Measurements from ENCODE around the gene RAB21.
"Not testable (repeated sequence)": the region's sequence is repeated elsewhere in the genome, so short reads cannot be mapped to it uniquely, and the experiment has no call there.

The RAB21 gene

GRCh38 chr12:71752891-71753290 lies 1.8 kb upstream of the RAB21 start:
- DNase-seq (ENCODE audit: low read depth, low spot score), result no peak

DNA sequence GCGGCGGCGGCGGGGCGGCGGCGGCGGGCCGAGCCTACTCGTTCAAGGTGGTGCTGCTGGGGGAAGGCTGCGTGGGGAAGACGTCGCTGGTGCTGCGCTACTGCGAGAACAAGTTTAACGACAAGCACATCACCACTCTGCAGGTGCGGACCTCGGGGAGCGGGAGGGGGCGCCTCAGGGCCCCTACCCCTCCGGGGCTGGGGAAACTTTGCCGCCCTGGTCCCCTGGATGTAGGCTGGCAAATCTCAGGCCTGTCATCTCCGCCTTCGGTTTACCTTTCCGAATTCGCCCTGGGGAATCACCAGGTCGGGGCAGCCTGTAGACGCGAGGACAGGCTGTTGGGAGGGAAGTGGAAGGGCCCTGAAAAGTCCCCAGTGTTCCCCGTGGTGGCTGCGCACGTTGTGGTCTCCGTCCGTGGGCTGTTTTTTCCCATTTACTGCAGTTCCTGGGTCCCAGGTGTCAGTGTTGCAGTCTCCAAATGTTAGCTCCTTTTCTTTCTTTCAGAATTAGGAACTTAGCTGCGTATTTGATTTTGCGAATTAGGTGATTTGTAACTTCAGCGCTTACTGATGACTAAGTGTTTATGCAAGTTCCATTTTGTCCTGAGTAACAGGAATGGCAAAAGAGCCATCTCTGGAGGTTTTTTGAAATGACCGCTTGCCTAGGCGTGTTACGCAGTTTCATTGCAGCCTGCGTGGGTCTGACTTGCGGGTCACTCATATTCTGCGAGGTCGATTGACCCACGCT lies 656 bp downstream of the RAB21 start:
- no peak for DNase-seq (ENCODE audit: low read depth, low spot score)

DNA sequence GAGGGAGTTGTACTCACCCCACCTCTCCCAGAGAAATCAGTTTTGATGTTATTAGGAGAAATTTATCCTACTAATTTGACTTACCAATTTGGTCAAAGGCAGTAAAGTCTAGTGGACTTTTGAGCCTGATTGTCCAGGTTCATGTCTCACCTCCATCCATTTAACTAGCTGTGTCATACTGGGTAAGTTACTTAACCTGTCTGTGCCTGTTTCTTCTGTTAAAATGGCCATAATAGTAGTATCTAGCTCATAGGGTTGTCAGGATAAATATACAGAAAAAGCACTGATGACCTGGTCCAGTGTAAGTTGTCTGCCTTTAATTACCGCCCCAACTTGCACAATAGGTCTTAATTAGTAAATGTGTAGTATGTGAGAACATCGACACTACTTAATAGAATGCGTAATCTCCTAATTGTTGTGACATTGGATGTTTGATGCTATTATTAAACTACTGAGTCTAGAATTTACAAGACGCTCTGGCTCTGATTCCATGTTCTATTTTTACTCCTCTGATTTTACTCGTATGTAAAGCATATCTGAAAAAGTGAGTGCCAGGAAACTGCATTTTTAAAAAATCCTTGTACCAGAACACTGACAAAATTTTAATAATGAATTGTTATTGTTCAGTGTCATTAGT lies 1.5 kb downstream of the RAB21 start:
- DNase-seq (ENCODE audit: low read depth, low spot score), result no peak

- no peak for DNase-seq (ENCODE audit: low read depth, low spot score)
Measured at GRCh38 chr12:71759941-71760340, 5.3 kb downstream of the RAB21 start.

DNA sequence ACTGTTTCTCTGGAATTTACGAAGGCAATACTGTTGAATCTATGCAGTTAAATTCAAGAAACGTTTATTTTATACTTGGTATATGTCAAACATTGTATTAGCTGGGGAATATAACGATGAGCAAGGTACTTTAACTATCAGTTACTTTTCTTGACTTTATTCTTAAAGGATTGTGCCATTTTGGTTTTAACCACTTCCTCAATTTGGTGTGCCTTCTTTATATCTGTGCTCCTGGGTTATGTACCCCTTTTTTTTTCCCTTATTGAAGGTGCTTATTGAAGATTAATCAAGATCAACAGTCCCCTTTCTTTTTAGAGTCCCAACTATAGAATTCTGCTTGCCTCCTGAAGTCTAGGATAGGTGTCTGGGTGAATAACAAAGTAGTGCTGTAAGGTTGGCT lies 5.8 kb downstream of the RAB21 start:
- DNase-seq (ENCODE audit: low read depth, low spot score), result no peak

DNA sequence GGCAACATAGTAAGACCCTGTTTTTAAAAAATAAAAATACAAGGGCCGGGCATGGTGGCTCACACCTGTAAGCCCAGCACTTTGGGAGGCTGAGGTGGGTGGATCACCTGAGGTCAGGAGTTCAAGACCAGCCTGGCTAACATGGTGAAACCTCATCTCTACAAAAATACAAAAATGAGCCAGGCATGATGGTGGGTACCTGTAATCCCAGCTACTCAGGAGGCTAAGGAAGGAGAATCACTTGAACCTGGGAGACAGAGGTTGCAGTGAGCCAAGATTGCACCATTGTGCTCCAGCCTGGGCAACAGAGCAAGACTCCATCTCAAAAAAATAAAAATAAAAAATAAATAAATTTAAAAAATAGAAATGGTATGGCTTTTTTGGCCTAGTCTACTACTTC lies 6.7 kb downstream of the RAB21 start:
- DNase-seq (ENCODE audit: low read depth, low spot score), result not testable (repeated sequence)

- no peak for DNase-seq (ENCODE audit: low read depth, low spot score)
Measured at GRCh38 chr12:71763677-71764379, 9.2 kb downstream of the RAB21 start.

DNA sequence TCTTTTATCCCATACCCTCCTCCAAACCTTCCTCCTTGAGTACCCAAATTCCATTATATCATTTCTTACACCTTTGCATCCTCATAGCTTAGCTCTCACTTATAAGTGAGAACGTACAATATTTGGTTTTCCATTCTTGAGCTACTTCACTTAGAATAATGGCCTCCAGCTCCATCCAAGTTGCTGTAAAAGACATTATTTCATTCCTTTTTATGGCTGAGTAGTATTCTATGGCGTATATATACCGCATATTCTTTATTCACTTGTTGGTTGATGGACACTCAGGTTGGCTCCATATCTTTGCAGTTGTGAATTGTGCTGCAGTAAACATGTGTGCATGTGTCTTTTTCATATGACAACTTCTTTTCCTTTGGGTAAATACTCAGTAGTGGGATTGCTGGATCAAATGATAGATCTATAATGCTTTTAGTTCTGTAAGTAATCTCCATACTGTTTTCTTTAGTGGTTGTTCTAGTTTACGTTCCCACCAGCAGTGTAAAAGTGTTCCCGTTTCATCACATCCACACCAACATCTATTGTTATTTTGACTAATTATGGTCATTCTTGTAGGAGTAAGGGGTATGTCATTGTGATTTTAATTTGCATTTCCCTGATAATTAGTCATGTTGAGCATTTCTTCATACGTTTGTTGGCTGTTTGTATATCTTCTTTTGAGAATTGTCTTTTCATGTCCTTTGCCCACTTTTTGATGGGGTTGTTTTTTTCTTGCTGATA lies 10.1 kb downstream of the RAB21 start:
- no peak for DNase-seq (ENCODE audit: low read depth, low spot score)

- no peak for DNase-seq (ENCODE audit: low read depth, low spot score)
Measured at GRCh38 chr12:71766202-71766601, 11.5 kb downstream of the RAB21 start.

GRCh38 chr12:71767183-71767582 lies 12.5 kb downstream of the RAB21 start:
- DNase-seq (ENCODE audit: low read depth, low spot score), result no peak

GRCh38 chr12:71768900-71769299 lies 14.2 kb downstream of the RAB21 start:
- no peak for DNase-seq (ENCODE audit: low read depth, low spot score)

DNA sequence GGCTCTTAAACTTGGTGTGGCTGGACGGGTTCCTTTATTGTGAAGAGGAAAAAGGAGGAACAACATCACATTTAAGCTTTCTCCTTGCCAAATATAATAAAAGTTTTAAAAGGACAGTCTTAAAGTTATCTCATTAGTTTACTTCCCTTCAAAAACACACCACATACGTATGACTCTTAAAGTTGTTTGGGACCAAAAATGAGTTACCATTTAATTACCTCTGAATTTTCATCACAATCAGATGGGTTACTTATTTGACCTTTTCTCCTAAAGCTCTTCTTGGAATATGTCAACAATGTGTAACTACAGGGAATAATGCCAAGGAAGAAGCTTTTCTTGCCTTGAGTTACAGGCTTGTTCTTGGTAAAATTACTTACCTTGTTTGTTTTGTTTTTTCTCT lies 16.4 kb downstream of the RAB21 start:
- no peak for DNase-seq (ENCODE audit: low read depth, low spot score)

- no peak for DNase-seq (ENCODE audit: low read depth, low spot score)
Measured at GRCh38 chr12:71772735-71773134, 18.1 kb downstream of the RAB21 start.

- DNase-seq (ENCODE audit: low read depth, low spot score), result no peak
Measured at GRCh38 chr12:71780237-71780822, 25.7 kb downstream of the RAB21 start.

- no peak for DNase-seq (ENCODE audit: low read depth, low spot score)
Measured at GRCh38 chr12:71782017-71782416, 27.4 kb downstream of the RAB21 start.

- no peak for DNase-seq (ENCODE audit: low read depth, low spot score)
Measured at GRCh38 chr12:71786829-71787228, 32.2 kb downstream of the RAB21 start.

DNA sequence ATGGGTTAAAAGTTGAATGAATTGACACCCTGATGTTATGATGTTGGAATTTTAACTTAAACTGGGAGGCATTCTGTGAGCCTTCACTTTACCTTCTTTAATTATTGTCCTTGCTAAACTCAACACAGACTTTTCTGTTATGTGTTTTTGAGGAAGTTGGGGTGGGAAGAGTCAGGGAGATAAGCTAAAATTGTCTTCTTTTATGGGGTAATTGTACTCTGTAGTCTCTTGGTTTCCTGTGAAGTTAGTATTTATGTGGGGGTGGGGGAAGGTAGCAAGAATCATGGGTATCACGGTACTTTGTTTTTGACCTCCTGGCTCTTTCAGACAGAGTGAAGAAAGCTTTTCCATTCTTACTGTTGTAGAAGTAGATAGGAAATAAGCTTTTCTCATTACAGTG lies 32.9 kb downstream of the RAB21 start:
- no peak for DNase-seq (ENCODE audit: low read depth, low spot score)

DNA sequence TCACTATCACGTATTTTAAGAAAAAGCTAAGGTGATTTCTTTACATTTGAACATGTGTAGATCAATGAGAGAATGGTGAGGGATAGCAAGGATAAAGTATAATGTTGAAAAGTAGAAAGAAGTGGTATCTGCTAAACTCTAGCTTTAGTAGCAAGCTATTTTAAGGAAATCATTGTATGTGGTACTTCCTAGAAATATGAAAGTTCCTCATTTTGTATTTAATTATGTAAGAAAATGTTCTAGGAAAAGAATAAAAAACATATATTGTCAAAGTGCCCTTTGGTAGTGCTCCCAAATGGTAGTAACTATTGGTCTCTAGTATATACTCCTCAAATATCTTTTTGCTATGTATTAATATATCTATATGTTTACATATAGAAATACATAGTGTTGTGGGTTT lies 35.7 kb downstream of the RAB21 start:
- no peak for DNase-seq (ENCODE audit: low read depth, low spot score)

- DNase-seq (ENCODE audit: low read depth, low spot score), result no peak
Measured at GRCh38 chr12:71791473-71792150, 36.9 kb downstream of the RAB21 start.

- no peak for DNase-seq (ENCODE audit: low read depth, low spot score)
Measured at GRCh38 chr12:71792599-71792998, 37.9 kb downstream of the RAB21 start.

DNA sequence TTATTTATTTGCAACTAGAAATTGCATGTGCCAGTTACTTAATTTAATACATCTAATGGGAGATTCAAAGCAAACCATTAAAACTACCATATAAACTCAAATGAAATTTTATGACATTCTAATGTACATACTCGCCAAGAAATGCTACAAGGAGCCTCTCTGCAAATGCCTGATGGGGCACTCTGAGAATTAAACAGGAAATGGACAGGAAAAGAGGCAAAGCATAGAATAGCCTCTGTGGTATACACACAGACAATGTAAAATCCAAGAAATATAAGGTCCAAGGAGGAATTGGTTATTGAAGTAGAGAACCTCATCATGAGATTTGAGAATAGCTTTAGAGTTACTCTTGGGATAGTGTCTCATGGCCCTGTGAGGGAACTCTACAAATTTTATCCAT lies 41.2 kb downstream of the RAB21 start:
- no peak for DNase-seq (ENCODE audit: low read depth, low spot score)
